Measurements from ENCODE around the gene KCTD21. TPM values are rescaled to one million over a fixed set of nuclear protein-coding genes. Genes with fewer than 3 reads are reported as not detected.

KCTD21 gene
- total RNA-seq, 1 donor = 2.2 TPM

- Histone ChIP-seq H3K4me3 (ENCODE audit: low read length) (no peak overlapping the region), H3K9me3 (ENCODE audit: low read depth, low read length) (no peaks in the 10 kb centered on the region), H3K27me3 (ENCODE audit: insufficient read depth, low read length) (no peaks in the 10 kb centered on the region), H3K4me1 (ENCODE audit: insufficient read depth, low read length) (no peaks in the 10 kb centered on the region)
Measured at GRCh38 chr11:78127403-78127802, 61.0 kb downstream of the KCTD21 start.

Other genes starting within 250 kb of the KCTD21 start
- gene INTS4, start 194.0 kb downstream of the KCTD21 start, total RNA-seq = 63.8 TPM
- not detected for gene KCTD14, start 165.3 kb downstream of the KCTD21 start, total RNA-seq
- gene THRSP, start 124.8 kb downstream of the KCTD21 start, total RNA-seq = 0.31 TPM
- gene NDUFC2, start 108.8 kb downstream of the KCTD21 start, total RNA-seq = 18.5 TPM
- gene ALG8, start 49.0 kb downstream of the KCTD21 start, total RNA-seq = 17.1 TPM
- gene USP35, start 293 bp upstream of the KCTD21 start, total RNA-seq = 6.0 TPM
- 61.9 TPM for gene GAB2, start 229.2 kb upstream of the KCTD21 start, total RNA-seq